HG02870 (cell line): ENCODE measurements around the gene FBXO36.
A peak's percentile ranks its signal among the peaks of the same experiment; 100 is the strongest.

ENCODE experiments used
- ATAC-seq: cut with Tn5 transposase; IDR thresholded peaks from one replicate; pipeline ENCODE4 v1.9.1; 2021; ENCODE audit warnings: mild to moderate bottlenecking, moderate library complexity; ENCODE audit not compliant: unreplicated experiment

Gene FBXO36

DNA sequence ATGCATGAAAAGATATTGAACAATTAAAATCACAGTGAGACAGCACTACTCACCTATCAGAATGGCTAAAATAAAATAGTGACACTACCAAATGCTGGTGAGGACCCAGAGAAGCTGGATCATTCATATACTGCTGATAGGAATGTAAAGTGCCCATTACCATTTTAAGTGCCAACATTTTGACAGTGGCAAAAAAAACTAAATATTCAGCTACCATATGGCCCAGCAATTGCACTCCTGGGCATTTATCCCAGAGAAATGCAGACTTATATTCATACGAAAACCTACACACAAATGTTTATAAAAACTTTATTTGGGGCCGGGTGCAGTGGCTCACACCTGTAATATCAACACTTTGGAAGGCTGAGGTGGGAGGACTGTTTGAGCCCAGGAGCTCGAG, 47.6 kb downstream of the FBXO36 start:
- ATAC-seq: no peak

DNA sequence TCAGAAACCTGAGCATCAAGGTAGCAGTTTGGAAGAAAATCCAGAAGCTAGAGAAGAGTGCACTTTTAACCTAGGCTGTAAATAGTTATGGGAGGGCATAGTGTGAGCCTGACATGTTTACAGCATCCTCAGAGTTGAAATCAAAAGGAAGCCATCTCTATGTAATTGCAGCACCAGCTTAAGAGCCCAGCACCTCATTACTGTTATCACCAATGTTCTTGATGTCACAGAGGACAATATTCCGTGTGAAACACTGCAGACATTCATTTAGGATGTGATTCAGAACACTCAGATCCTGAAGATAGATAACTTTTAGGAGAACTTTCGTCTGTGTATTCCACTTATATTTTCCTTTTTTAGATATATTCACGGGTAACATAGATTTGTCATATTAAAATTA, 48.1 kb downstream of the FBXO36 start:
- no peak for ATAC-seq

DNA sequence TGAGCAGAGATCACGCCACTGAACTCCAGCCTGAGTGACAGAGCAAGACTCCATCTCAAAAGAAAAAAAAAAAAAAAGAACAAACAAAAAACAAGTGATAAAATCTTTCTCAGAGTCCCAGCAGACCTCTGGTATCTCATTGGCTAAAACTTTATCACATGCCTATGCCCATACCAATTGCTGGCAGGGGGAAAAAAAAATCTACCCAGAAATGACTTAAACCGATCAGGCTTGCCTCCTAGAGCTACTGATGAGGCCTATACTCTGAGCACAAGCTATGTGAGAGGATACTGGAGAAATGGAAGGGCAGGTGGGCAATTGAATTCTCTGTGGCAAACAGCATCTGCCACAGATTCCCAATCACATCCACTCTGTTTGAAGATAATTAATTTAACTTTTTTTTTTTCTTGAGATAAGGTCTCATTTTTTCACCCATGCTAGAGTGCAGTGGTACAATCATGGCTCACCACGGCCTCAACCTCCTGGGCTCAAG, 49.0 kb downstream of the FBXO36 start:
- no peak for ATAC-seq

DNA sequence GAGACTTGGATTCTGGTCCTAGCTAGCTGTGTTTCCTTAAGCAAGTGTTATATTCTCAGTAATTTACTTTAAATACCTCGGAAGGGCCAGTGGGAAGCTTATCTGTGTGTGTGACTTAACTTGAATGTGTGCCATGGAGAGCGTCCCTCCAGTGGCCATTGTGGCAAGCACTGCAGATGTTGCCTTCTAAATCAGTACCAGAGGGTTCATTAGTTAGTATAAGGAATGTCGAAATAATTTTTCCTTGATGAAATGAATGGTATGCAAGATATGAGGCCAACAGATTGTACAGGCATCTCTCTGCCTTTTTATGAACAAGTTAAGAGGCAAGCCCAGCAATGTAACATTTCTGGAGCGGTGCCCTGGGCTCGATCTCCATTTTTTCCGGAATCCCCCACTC, 52.0 kb downstream of the FBXO36 start:
- no peak for ATAC-seq

DNA sequence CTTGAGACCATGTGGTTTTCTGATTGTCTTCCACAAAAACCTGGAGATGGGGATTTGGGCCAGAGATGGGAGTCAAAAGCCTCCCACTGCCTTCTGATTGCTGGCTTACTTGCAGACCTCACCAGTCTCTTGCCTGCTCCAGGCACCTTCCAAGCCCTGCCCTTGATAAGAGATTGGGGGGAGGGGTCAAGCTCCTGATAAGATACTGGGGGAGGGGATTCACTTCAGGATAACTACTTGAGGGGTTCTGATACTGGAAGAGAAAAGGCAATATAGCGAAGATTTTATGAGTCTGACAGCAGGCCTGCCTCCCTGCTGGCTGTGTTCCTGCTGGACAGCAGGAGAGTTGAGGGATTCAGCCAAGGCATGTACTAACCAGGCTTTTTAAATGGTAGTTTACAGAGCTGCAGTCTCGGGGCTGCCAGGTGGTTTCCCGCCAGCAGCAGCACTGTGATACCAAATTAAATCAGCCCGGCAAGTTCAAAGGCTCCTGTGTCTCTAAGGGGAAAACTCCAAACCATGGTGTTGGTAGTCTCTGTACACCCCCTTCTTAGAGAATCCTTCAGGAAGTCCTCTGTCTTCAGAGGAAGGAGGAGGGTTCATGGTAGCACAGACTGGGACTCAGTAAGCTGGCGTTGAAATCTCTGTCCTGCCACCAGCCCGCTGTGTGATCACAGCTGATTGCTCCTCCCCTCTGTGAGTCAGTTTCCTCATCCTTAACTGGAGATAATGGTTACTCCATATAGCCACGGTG, 58.3 kb downstream of the FBXO36 start:
- peak; percentile 66 for ATAC-seq

DNA sequence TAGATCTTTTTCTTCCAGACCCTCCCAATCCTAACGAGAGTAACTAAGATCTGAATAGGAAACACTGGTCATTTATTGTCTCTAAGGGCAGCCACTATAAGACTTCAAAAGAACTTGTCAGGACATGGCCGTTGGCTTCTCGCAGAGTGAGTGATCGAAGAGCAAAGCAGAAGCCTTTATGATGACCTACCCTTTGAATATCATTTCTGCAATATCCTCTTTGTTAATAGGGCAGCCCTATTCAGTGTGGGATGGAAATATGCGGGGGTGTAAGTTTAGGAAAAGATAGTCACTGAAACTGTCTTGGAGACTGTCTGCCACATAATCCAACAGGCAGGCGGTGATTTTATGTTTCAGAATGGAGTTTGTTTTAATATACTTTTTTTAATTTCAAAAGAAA, 70.9 kb downstream of the FBXO36 start:
- no peak for ATAC-seq

DNA sequence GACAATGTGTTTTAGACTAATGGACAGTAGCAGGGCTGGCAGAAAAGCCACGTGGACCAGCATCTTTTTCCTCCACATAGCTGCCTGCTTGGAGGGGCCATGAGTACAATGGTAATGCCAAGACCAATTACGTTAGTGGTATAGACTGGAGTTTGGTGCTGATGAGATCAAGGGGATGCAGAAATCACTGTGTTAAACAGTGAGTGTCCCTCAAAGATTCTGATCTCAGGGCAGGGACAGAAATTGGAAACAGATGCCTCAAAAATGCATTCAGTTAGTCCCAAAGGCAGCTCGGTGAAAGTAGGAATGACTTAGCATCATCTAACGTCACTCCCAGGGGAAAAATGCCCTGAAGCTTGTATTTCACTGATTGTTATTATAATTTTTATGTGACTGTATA, 74.0 kb downstream of the FBXO36 start:
- no peak for ATAC-seq

DNA sequence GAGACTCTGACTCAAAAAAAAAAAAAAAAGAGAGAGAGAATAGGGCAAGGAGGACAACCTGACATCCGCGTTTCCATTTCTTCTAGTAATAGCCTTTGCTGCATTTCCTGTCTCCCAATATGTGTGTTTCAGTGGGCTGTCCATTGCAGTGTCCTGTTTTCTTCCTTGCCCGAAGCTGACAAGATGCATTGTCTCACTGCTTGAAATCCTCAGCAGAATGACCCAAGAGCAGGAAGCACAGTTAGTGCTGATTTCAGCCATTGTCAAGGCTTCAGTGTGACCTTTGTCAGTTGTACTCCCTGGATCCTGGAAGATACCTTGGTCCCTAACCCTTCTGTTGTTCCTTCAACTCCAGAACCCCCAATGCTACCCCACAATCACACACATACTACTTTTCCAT, 75.3 kb downstream of the FBXO36 start:
- ATAC-seq: no peak

DNA sequence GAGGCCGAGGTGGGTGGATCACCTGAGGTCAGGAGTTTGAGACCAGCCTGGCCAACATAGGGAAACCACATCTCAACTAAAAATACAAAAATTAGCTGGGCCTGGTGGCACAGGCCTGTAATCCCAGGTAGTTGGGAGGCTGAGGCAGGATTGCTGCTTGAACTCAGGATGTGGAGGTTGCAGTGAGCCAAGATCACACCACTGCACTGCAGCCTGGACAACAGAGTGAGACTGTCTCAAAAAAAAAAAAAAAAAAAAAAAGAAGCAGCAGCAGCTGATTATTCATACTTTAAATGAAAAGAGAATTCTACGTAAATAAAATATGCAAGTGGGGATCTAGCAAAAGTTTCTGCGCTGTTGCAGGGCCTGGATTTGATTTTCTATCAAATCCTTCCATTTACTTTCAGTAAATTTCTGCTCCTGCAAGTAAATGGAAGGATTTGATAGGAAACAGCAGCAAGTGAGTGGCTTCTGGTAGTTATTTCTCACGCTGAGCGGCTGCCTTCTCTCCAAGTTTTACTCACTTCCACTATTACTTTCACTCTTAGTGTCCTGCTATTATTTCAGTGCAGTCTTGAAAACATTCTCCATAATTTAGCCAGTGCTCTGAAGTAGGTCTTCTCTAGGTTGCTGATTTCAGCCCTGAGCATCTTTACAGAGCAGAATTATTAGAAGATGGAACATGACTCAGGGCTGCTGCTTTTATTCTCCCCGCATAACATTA, 78.0 kb downstream of the FBXO36 start:
- ATAC-seq: peak; percentile 97

DNA sequence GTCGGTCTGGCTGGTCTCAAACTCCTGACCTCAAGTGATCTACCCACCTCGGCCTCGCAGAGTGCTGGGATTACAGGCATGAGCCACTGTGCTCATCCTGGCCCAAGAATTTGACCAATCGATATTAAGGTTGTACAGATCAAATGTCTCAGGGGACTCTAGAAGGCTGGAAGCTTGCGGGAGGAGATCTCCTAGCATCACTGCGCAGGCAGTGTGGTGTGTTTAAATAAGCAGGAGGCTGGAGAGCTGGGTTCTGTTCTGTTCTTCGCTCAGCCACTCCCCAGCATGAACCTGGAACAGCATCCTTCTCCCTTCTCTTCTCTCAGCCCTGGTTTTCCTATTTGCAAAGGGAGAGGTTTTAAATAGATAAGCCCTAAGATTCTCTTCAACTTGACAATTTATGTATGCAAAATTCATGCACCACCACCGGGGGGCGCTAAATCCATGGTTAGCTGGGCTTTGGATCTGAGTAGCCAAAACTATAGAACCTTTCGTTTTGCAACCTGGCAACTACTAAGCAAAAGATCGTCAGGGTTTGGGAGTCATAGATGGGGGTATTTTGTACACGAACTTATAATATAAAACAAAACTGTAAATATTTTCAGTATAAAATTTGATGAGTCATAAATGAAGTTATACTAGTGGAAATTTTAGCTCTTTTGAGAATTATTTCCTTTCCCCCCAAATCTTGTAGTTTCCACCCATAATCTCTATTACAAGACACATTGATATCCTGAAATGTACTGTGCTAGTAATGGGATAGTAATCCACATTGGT, 85.8 kb downstream of the FBXO36 start:
- ATAC-seq: no peak

DNA sequence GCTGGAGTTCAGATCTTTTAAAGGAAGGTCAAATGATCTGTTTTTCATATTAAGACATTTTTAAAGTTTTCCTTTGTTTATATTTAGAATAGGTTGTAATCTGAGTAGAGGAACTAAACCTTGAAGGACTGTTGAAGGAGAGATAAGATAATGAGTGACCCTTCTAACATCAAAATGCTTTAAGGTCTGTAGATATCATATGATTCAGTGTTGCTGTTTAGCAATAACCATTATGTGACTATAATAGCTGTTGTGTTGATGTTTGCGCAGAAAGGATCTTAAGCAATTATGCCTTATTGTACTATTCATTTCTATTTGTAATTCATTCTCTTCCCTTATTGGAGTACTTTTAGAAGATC, 86.4 kb downstream of the FBXO36 start:
- ATAC-seq: no peak

DNA sequence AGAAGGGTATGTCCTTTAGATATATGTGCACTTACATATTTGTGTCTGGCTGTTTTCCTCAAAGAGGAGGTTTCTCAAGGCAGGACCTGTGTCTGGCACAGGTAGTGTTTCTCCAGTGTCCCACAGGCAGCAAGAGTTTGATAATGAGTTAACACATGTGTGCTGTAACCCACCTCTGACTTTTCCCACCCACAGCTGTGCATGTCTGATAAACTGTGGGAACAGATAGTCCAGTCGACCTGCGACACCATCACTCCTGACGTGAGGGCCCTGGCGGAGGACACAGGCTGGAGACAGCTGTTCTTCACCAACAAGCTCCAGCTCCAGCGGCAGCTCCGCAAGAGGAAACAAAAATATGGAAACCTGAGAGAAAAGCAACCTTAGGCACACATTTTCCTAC, 88.2 kb downstream of the FBXO36 start:
- no peak for ATAC-seq

DNA sequence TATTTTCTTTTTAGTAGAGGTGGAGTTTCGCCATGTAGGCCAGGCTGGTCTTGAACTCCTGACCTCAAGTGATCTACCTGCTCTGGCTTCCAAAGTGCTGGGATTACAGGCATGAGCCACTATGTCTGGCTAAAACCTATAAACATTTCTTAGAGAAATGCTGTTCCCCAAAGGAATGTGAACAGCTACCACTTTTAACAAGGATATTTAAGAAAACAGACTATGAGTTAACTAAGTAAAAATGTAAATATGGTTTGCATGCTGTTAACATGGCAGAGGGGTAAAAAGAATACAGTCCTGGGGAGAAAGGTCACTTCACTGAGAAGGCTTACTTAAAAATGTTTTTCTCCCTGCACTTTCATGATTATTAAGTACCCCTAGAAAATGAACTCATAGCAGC, 89.3 kb downstream of the FBXO36 start:
- ATAC-seq: no peak

DNA sequence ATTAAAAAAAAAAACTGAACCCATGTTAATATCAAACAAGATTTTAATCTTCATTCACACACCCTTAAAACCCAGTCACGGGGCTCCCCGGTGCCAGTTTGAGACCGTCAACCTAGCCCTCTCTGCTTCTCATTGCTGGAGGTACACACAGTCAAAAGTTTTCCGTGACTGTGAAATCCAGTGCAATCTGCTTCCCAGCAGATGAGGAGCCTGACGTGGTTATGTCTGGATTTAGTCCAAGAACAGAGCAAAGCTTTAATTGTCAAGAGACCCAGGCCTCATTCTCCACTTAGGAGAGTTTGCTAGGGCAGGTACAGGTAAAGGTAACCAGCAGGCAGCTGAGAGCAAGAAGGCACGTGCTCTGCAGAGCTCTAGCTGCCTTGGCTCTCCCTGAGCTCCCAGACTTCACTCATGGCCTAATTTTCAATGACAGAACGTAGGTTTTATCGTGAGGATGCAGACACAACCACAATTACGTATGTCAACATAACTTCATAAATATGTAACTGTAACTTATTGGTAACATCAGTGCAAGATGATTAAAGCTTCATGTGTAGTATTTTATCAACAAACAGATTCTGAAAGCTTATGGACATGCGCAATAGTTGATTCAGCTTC, 90.1 kb downstream of the FBXO36 start:
- no peak for ATAC-seq

DNA sequence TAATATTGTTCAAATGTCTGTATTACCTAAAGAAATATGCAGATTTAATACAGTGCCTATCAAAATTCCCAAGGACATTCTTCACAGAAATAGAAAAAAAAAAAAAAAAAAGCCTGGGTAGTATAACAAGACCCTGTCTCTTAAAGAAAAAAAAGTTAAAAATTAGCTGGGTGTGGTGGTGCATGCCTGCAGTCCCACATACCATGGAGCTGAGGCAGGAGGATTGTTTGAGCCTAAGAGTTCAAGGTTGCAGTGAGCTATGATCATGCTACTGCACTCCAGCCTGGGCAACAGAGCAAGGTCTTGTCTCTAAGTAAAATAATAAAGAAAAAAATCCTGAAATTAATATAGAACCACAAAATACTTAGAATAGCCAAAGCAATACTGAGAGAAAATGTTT, 94.5 kb downstream of the FBXO36 start:
- no peak for ATAC-seq

DNA sequence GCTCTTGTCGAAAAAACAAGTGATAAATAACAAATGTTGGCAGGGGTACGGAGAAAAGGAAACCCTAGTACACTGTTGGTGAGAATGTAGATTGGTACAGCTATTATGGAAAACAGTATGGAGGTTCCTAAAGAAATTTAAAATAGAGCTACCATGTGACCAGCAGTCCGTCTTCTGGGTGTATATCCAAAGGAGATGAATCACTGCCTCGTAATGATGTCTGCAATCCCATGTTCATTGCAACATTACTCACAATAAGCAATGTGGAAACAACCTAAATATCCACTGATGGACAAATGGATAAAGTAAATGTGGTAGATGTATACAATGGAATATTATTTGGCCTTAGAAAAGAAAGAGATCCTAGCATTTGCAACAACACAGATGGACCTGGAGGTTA, 95.8 kb downstream of the FBXO36 start:
- ATAC-seq: no peak

DNA sequence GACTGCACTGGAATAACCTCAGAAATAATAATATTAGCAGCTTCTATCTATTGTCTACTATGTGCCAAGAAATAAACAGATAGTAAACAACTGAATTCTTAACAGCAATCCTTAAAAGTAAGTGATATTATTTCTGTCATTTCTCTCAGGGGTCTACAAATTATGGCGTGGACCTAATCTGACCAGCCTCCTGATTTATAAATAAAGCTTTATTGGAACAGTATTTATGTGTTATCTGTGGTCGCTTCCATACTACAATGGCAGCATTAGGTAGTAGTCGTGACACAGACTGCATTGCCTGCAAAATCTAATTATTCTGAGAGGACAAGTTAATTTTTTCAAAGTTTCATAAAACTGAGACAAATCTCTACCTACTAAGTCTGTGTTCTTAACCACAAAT, 97.4 kb downstream of the FBXO36 start:
- ATAC-seq: no peak

DNA sequence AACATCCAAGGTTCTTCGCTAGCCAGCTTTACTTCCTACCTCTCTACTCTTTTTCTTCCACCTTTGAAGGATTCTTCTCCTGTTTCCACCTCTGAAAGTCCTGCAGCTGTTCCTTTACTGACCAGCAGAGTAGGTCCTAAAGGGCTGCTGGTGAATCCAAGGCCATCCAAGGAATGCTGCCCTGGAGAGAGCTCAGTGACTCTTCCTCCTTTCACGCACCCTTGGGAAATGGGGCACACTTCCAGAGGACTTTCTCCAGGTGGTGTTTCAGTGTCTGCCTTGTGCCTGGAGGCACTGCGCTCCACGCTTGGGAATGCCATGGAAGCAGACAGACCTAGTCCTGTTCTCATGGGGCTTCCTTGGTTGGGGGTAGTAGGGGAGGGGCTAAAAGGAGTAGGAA, 101.0 kb downstream of the FBXO36 start:
- ATAC-seq: no peak

DNA sequence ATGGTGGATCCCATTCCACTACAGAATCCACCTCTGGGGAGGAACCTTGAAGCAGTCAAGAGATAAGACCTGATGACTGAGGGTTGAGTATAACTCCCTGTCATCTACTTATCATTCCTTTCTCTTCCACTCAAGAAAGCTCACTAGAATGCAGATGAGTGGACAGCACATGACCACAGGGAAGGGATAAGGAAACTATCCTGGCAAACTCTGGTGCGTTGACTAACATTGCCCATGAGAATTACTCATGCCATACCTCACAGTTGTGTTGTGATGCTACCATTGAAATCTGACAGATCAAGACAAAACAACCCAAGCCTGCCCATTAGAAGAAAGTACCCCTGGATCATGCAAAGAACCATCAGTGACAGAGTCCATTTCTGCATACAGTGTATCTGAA, 119.9 kb downstream of the FBXO36 start:
- no peak for ATAC-seq

DNA sequence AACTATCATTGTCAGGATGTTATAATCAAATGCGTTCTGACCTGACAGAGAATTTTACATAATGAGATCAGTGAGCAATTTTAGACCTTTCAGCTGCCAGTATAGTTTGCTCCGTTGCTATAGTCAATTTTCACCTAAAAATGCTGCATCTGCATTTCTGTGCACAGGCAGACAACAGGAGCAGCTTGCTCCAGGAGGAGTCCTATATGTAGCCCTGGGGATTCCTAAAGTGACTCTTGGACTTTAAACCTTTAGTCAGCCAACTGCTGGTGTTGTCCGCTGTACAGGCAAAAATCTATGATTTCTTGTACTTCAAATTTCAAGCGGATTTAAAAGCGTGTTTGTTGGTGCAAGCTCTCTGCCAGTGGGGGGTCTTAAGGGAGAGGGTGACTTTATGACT, 120.7 kb downstream of the FBXO36 start:
- ATAC-seq: no peak

DNA sequence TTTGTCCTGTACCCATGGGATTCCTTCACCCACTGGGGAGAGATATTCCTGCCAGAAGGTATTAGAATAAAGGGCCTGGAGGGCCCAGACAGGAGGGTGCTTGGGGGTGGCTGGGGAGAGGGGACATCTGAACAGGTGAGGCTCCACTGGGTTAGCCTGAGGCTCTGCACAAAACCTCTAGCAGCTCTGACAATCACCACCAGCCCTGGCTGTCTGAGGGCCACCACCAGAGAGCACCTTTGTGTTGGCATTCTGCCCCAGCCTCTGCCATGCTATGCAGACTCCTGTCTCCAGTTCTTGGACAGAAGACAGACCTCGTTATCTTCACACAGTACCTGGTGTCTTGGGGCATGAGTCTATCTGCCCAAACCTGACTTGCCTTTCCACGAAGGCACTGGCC, 121.2 kb downstream of the FBXO36 start:
- no peak for ATAC-seq
